Ishikawa (cell line): ENCODE data around the gene RTN4IP1.

ENCODE experiments used
- EP300 ChIP-seq: IDR thresholded peaks from 2 replicates; pipeline ENCODE4 v1.6.1; 2012; ENCODE audit warnings: borderline replicate concordance
- FOXM1 ChIP-seq: IDR thresholded peaks from 2 replicates; pipeline ENCODE4 v1.6.1; 2012; ENCODE audit warnings: low read depth, borderline replicate concordance
- NFIC ChIP-seq: IDR thresholded peaks from 2 replicates; pipeline ENCODE4 v1.6.1; 2012

DNA sequence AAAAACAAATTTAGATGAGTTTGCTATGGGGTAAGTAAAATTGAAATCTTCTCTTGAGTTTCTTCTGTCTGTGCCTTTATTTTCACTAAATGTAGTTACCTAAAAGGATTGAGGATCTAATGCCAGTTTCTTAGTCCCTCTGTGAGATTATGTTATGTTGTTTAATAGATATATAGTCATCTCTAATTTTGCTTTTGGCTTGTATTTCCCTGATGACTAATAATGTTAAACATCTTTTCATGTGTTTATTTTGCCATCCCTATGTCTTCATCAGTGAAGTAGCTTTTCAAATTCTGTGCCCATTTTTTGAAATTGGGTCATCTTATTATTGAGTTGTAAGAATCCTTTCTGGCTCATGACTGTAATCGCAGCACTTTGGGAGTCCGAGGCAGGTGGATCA, 13.8 kb upstream of the RTN4IP1 start:
- TF ChIP-seq EP300 (no peak), FOXM1 (no peak), NFIC (no peak)
